KMS-11 (cell line): ENCODE measurements around the gene MRRF.
"Not testable (repeated sequence)": the region's sequence is repeated elsewhere in the genome, so short reads cannot be mapped to it uniquely, and the experiment has no call there.

Source experiments
- H2AFZ ChIP-seq: fragments of 200-600 bp; sonication (generic); 2 replicates; pipeline ENCODE4 v1.6.1; 2016; ENCODE audit warnings: antibody characterized with exemption, mixed run types, low read depth
- H3K27ac ChIP-seq: fragments of 200-600 bp; sonication (generic); 2 replicates; pipeline ENCODE4 v1.6.1; 2016; ENCODE audit warnings: mild to moderate bottlenecking, mixed run types
- H3K27me3 ChIP-seq: fragments of 200-600 bp; sonication (generic); 2 replicates; pipeline ENCODE4 v1.6.1; 2017; ENCODE audit warnings: mild to moderate bottlenecking, low read depth, mixed run types, moderate library complexity; ENCODE audit not compliant: insufficient read depth
- H3K36me3 ChIP-seq: fragments of 200-600 bp; sonication (generic); 2 replicates; pipeline ENCODE4 v1.6.1; 2017; ENCODE audit warnings: mild to moderate bottlenecking, mixed run types; ENCODE audit not compliant: insufficient read depth
- H3K4me1 ChIP-seq: fragments of 200-600 bp; sonication (generic); 2 replicates; pipeline ENCODE4 v1.6.1; 2016; ENCODE audit warnings: mild to moderate bottlenecking, low read depth, mixed run types; ENCODE audit not compliant: poor library complexity, severe bottlenecking
- H3K4me2 ChIP-seq: fragments of 200-600 bp; sonication (generic); 2 replicates; pipeline ENCODE4 v1.7.0; 2016; ENCODE audit warnings: mild to moderate bottlenecking, mixed run types
- H3K4me3 ChIP-seq: fragments of 200-600 bp; sonication (generic); IDR thresholded peaks from 2 replicates; pipeline ENCODE4 v1.6.1; 2017; ENCODE audit warnings: low read depth, low read length, mixed read lengths; ENCODE audit not compliant: insufficient read depth
- H3K79me2 ChIP-seq: fragments of 200-600 bp; sonication (generic); 2 replicates; pipeline ENCODE4 v1.6.1; 2016; ENCODE audit warnings: low read depth, mixed run types; ENCODE audit not compliant: insufficient read depth
- H3K9ac ChIP-seq: fragments of 200-600 bp; sonication (generic); 2 replicates; pipeline ENCODE4 v1.6.1; 2016; ENCODE audit warnings: mild to moderate bottlenecking, mixed run types
- H4K20me1 ChIP-seq: fragments of 200-600 bp; sonication (generic); 2 replicates; pipeline ENCODE4 v1.6.1; 2016; ENCODE audit warnings: mild to moderate bottlenecking, mixed run types; ENCODE audit not compliant: insufficient read depth
- CTCF ChIP-seq: fragments of 200-600 bp; sonication (generic); conservative IDR thresholded peaks from 2 replicates; pipeline ENCODE4 v1.6.1; 2017; ENCODE audit warnings: low read depth, mild to moderate bottlenecking, antibody characterized with exemption, low read length, moderate library complexity, mixed read lengths

Gene MRRF

GRCh38 chr9:122329597-122329996 is 64.9 kb downstream of the MRRF start:
- Histone ChIP-seq H3K4me3 (no peak overlapping the region), H3K27ac (no peak overlapping the region), H4K20me1 (peaks cover 8% of the 10 kb centered on the region; the same call in 1 of the 2 replicates), H3K9ac (no peak overlapping the region), H2AFZ (no peak overlapping the region), H3K79me2 (no peaks in the 10 kb centered on the region), H3K4me1 (peaks cover 50% of the 10 kb centered on the region), H3K4me2 (no peak overlapping the region), H3K27me3 (no peaks in the 10 kb centered on the region), H3K36me3 (no peaks in the 10 kb centered on the region)
- TF ChIP-seq CTCF = no peak

GRCh38 chr9:122330466-122330865 is 65.8 kb downstream of the MRRF start:
- H3K4me3 ChIP-seq, H3K4me2 ChIP-seq, H3K79me2 ChIP-seq, H3K36me3 ChIP-seq, H2AFZ ChIP-seq, H3K27ac ChIP-seq, H3K9ac ChIP-seq, H4K20me1 ChIP-seq, H3K27me3 ChIP-seq: not testable (repeated sequence)
- H3K4me1 ChIP-seq = peaks cover 41% of the 10 kb centered on the region

DNA sequence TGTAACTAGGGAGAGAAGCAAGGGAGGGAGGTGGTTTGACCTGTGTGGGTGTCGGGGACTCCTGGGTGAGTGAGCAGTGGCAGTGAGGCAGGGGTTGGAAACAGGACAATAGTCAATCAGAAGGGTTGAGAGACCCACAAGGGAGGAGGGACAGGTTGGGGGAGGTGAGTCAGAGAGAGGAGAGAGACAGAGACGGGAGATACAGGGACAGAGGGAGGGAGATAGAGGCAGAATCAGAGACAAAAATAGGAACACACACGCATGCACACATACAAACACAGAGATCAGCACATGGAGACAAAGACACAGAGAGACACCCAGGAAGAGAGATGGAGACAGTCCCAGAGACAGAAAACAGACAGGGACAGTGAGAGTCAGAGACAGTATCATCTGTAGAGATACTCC is 66.8 kb downstream of the MRRF start:
- Histone ChIP-seq H3K36me3 (no peaks in the 10 kb centered on the region), H3K27me3 (no peaks in the 10 kb centered on the region), H2AFZ (no peak overlapping the region), H3K4me2 (no peak overlapping the region), H3K4me3 (no peak overlapping the region), H3K27ac (no peak overlapping the region), H3K4me1 (peaks cover 31% of the 10 kb centered on the region), H3K79me2 (no peaks in the 10 kb centered on the region), H3K9ac (no peak overlapping the region), H4K20me1 (peaks cover 8% of the 10 kb centered on the region; the same call in 1 of the 2 replicates)
- TF ChIP-seq CTCF = no peak

DNA sequence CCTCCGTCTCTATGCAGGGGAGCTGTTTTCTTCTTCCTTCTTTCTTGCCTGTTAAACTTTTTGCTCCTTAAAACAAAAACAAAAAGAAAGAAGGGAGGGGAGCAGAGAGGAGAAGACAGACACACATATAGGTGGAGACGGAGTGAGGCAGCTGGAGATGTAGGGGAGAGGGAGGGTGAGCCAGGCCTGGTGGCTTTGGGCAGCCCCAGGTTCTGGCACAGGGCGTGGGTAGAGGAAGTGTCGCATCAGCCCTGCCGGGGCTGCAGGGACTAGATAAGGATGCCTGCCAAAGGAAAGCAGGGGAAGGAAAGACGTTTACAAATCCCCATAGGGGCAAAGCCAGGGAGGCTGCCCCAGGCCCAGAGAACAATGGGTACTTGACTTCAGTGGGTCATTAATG is 67.4 kb downstream of the MRRF start:
- Histone ChIP-seq H3K4me1 (peaks cover 25% of the 10 kb centered on the region), H3K79me2 (no peaks in the 10 kb centered on the region), H3K36me3 (no peaks in the 10 kb centered on the region), H3K4me3 (no peak overlapping the region), H2AFZ (no peak overlapping the region), H3K4me2 (no peak overlapping the region), H3K27me3 (no peaks in the 10 kb centered on the region), H3K9ac (no peak overlapping the region), H3K27ac (no peak overlapping the region), H4K20me1 (peaks cover 8% of the 10 kb centered on the region; the same call in 1 of the 2 replicates)
- TF ChIP-seq CTCF = no peak

- no peaks in the 10 kb centered on the region for H3K36me3 ChIP-seq
- no peak overlapping the region for H3K4me3 ChIP-seq
- no peak overlapping the region for H3K27ac ChIP-seq
- peaks cover 20% of the 10 kb centered on the region for H3K4me1 ChIP-seq
- H2AFZ ChIP-seq = no peak overlapping the region
- no peak overlapping the region for H3K9ac ChIP-seq
- TF ChIP-seq CTCF = no peak
- no peak overlapping the region for H3K4me2 ChIP-seq
- H4K20me1 ChIP-seq = peaks cover 5% of the 10 kb centered on the region; the same call in 1 of the 2 replicates
- no peaks in the 10 kb centered on the region for H3K27me3 ChIP-seq
- no peaks in the 10 kb centered on the region for H3K79me2 ChIP-seq
Observed at GRCh38 chr9:122332644-122333043, 68.0 kb downstream of the MRRF start.
